Activated CD8-positive, alpha-beta T cell treated with anti-CD3 and anti-CD28 coated beads for 36 hours (primary cell): ENCODE data around the gene TMPO. TPM values are rescaled to one million over a fixed set of nuclear protein-coding genes. Genes with fewer than 3 reads are reported as not detected.

Experiments
- ATAC-seq: fragments of 200-7000 bp; cut with Tn5 transposase; one replicate; pipeline ENCODE4 v1.10.0; 2021; ENCODE audit warnings: mild to moderate bottlenecking, moderate library complexity
- CTCF ChIA-PET: fragments of 350-600 bp; sonication (Branson Sonifier 250); formaldehyde crosslinking; loops from one replicate; lab custom pipeline; 2021; ENCODE audit warnings: antibody characterized with exemption; lab: Charles Lee
- POLR2A ChIA-PET: fragments of 350-600 bp; sonication (Branson Sonifier 250); formaldehyde crosslinking; loops from one replicate; lab custom pipeline; 2021; ENCODE audit warnings: antibody characterized with exemption; lab: Charles Lee
- DNase-seq: peaks from one replicate; pipeline ENCODE4 v3.0.0-alpha.2; 2020
- H3K27ac Mint-ChIP-seq: one replicate; pipeline ENCODE4 v1.8.0; 2021; ENCODE audit warnings: mild to moderate bottlenecking, mixed read lengths
- H3K27me3 Mint-ChIP-seq: one replicate; pipeline ENCODE4 v1.8.0; 2021; ENCODE audit warnings: mixed read lengths
- H3K36me3 Mint-ChIP-seq: one replicate; pipeline ENCODE4 v1.8.0; 2021; ENCODE audit warnings: low read depth, mixed read lengths
- H3K4me1 Mint-ChIP-seq: one replicate; pipeline ENCODE4 v1.8.0; 2021; ENCODE audit warnings: low read depth, mixed read lengths
- H3K4me3 Mint-ChIP-seq: one replicate; pipeline ENCODE4 v1.8.0; 2021; ENCODE audit warnings: mild to moderate bottlenecking, moderate library complexity, mixed read lengths
- H3K9me3 Mint-ChIP-seq: one replicate; pipeline ENCODE4 v1.8.0; 2021; ENCODE audit warnings: mixed read lengths
- intact Hi-C: fragments of 100-400 bp; cut with micrococcal nuclease; formaldehyde crosslinking; loops from one replicate; pipeline ENCODE4 v1.10.0; 2022
- total RNA-seq, 2 experiments: library from RNA; stranded (reverse); gene quantifications; one replicate each; pipeline ENCODE4 v1.2.3, GENCODE V29; 2021
- TF ChIP-seq, protein P1 (sequence below): fragments of 200-600 bp; IDR thresholded peaks from one replicate; pipeline ENCODE4 v1.8.0; 2022; ENCODE audit warnings: antibody characterized with exemption, mild to moderate bottlenecking

Gene TMPO
- total RNA-seq, 2 experiments from 2014 or later, result 324 to 328 TPM

- no peak for ATAC-seq
- no peaks in the 10 kb centered on the region for H3K36me3 Mint-ChIP-seq
These were observed 65.7 kb downstream of the TMPO start for GRCh38 chr12:98581101-98581500.

GRCh38 chr12:98582093-98582492 is 66.7 kb downstream of the TMPO start:
- no peaks in the 10 kb centered on the region for H3K4me1 Mint-ChIP-seq
- H3K9me3 Mint-ChIP-seq, result no peaks in the 10 kb centered on the region
- no peaks in the 10 kb centered on the region for H3K36me3 Mint-ChIP-seq
- no peak for ATAC-seq
- H3K27ac Mint-ChIP-seq, result no peak overlapping the region
- H3K4me3 Mint-ChIP-seq, result no peak overlapping the region
- CTCF ChIA-PET, result interaction anchor here (1.0 to 1.1 kb wide), 2 partner anchors 15 to 49 kb away, joined by 4 read pairs; no protein-coding TSS in a partner anchor
- POLR2A ChIA-PET, result interaction anchor here (0.8 to 1.9 kb wide), 2 partner anchors 11 to 625 kb away, joined by 3 to 5 read pairs; partner anchors contain the start of gene SLC25A3
- no peaks in the 10 kb centered on the region for H3K27me3 Mint-ChIP-seq
- TF ChIP-seq, protein P1, sequence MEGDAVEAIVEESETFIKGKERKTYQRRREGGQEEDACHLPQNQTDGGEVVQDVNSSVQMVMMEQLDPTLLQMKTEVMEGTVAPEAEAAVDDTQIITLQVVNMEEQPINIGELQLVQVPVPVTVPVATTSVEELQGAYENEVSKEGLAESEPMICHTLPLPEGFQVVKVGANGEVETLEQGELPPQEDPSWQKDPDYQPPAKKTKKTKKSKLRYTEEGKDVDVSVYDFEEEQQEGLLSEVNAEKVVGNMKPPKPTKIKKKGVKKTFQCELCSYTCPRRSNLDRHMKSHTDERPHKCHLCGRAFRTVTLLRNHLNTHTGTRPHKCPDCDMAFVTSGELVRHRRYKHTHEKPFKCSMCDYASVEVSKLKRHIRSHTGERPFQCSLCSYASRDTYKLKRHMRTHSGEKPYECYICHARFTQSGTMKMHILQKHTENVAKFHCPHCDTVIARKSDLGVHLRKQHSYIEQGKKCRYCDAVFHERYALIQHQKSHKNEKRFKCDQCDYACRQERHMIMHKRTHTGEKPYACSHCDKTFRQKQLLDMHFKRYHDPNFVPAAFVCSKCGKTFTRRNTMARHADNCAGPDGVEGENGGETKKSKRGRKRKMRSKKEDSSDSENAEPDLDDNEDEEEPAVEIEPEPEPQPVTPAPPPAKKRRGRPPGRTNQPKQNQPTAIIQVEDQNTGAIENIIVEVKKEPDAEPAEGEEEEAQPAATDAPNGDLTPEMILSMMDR, result no peak
- no peak for DNase-seq
- intact Hi-C loops, result no loop called here

More at GRCh38 chr12:98581101-98581500, 65.7 kb downstream of the TMPO start:
- no peak overlapping the region for H3K27ac Mint-ChIP-seq
- DNase-seq, result no peak
- H3K27me3 Mint-ChIP-seq, result no peaks in the 10 kb centered on the region
- CTCF ChIA-PET, result interaction anchor here (0.8 to 1.1 kb wide), 5 partner anchors 9 to 48 kb away, joined by 3 to 5 read pairs (median 4); no protein-coding TSS in a partner anchor
- TF ChIP-seq, protein P1, result no peak
- intact Hi-C loops, result no loop called here
- POLR2A ChIA-PET, result interaction anchor here (1.0 to 1.1 kb wide), 2 partner anchors 12 to 47 kb away, joined by 3 to 4 read pairs; partner anchors contain the start of gene SLC25A3
- no peaks in the 10 kb centered on the region for H3K9me3 Mint-ChIP-seq
- H3K4me3 Mint-ChIP-seq, result no peak overlapping the region
- no peaks in the 10 kb centered on the region for H3K4me1 Mint-ChIP-seq

GRCh38 chr12:98587084-98587483 is 71.7 kb downstream of the TMPO start:
- Mint-ChIP-seq H3K9me3 (no peaks in the 10 kb centered on the region), H3K4me1 (no peaks in the 10 kb centered on the region), H3K36me3 (no peaks in the 10 kb centered on the region), H3K4me3 (no peak overlapping the region), H3K27ac (no peak overlapping the region), H3K27me3 (no peaks in the 10 kb centered on the region)
- TF ChIP-seq, protein P1, result no peak
- DNase-seq (no peak), ATAC-seq (no peak)
- POLR2A ChIA-PET, result no interaction called here
- CTCF ChIA-PET, result interaction anchor here (0.7 to 2.5 kb wide), 3 partner anchors 20 to 43 kb away, joined by 3 to 13 read pairs (median 3); no protein-coding TSS in a partner anchor
- intact Hi-C loops, result no loop called here

DNA sequence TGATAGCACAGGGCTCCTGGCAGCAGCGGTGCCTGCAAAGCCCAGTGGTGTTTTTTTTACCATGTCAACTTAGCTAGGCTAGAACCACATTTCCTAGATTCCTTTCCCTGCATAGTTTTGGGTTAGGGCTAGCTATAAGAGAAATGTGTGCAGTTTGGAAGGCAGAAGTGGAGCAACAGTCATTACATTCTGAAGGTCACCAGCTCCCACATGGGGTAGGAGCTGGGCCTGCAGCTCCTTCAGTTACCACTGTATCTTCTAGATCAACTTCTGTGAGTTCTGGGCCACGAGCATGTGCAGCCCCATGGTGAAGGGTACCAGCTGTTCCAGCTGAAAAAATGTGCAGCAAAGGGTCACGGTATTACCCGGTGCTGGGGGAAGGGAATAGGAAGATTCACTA is 75.8 kb downstream of the TMPO start:
- ATAC-seq (no peak), DNase-seq (no peak)
- Mint-ChIP-seq H3K4me1 (peaks cover 14% of the 10 kb centered on the region), H3K27ac (no peak overlapping the region), H3K4me3 (no peak overlapping the region), H3K27me3 (no peaks in the 10 kb centered on the region), H3K36me3 (peaks cover 23% of the 10 kb centered on the region), H3K9me3 (no peaks in the 10 kb centered on the region)
- ChIA-PET POLR2A (interaction anchor here (1.0 kb wide), 1 partner anchor 75 kb away, joined by 5 read pairs; no protein-coding TSS in a partner anchor), CTCF (interaction anchor here (1.1 to 3.3 kb wide), 3 partner anchors 24 to 101 kb away, joined by 4 to 13 read pairs (median 4); no protein-coding TSS in a partner anchor)
- intact Hi-C loops, result loop anchor here (5.0 kb wide), 1 partner anchor 74 kb away; the partner anchor contains the start of gene TMPO
- TF ChIP-seq, protein P1, result no peak

DNA sequence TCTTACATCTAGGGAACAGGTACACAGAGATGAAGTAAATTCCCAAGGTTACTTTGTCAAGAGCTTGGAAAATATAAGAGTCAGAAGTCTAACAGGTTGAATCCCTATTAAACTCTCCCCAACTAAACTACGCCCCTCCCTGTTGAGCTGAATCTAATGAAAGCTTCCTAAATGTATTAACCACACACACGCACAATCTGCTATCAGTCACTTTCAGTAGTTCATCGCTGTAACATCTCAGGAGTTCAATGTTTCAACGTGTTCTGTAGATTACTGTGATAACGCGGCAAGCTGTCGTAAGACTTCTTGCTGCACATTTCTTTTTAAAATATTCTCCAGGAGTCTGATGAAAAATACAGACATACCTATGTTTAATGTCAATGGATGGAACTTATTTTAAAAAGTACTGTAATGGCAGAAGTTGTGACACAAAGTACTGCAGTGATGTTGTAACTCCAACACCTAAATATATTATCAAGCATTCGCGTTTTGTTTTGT is 77.5 kb downstream of the TMPO start:
- H3K4me1 Mint-ChIP-seq, result peaks cover 22% of the 10 kb centered on the region
- intact Hi-C loops, result loop anchor here (5.0 kb wide), 1 partner anchor 76 kb away; the partner anchor contains the start of gene TMPO
- POLR2A ChIA-PET, result interaction anchor here (0.6 to 5.3 kb wide), 16 partner anchors 9 to 196 kb away, joined by 3 to 70 read pairs (median 4); partner anchors contain the start of genes APAF1, IKBIP and TMPO
- peak overlapping the region; percentile 97 for H3K27ac Mint-ChIP-seq
- peak overlapping the region; percentile 98 for H3K4me3 Mint-ChIP-seq
- no peaks in the 10 kb centered on the region for H3K9me3 Mint-ChIP-seq
- H3K36me3 Mint-ChIP-seq, result peaks cover 39% of the 10 kb centered on the region
- DNase-seq (peak; percentile 13), ATAC-seq (peak; percentile 2)
- TF ChIP-seq, protein P1, result no peak
- no peaks in the 10 kb centered on the region for H3K27me3 Mint-ChIP-seq
- CTCF ChIA-PET, result interaction anchor here (0.7 to 6.6 kb wide), 5 partner anchors 12 to 102 kb away, joined by 4 to 42 read pairs (median 5); no protein-coding TSS in a partner anchor
